ENCODE measurements around the gene EMC7.
"Not testable (repeated sequence)": the region's sequence is repeated elsewhere in the genome, so short reads cannot be mapped to it uniquely, and the experiment has no call there.

Gene EMC7

DNA sequence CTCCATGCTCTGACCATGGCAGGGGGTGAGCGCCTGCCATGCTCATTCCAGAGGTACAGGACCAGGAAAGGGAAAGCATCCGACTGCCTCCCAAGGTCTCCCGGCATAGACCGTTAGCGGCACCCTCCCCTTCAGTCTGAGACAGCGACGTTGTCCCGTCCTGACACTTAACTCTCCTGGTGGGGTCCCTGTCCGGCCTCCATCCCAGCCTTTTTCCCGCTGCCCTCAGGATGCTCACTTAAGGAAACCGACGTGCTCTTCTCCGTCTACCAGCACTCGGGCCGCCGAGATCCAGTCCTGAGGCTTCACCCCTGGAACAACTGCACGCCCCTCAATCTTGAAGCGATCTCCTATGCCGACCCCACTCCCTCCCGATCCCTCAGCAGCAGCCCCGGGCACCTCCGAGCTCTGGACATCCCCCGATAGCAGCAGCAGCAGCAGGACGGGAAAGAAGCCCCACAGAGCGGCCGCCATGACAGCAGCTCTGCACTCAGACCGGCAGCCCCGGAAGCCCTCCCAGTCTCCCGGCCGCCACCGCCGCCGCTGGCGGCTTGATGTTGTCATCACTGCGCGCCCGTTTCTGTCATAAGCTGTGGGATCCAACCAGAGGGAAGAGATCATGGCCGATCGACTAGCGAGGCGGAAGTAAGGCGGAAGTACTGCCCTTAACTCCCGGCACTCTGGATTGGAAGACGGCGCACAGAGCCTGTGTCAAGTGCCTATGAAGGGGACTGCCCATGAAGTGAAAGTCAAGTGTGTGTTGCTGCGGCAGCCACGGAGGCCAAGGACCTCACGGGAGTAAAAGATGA is at the start of gene EMC7, which contains the start of gene PGBD4:
TSS of gene EMC7 (minus strand) at position 497 of the 809 bp plus-strand sequence. CDS start at position 474, 23 bp downstream.
TSS of gene PGBD4 (plus strand) at position 718 of the 809 bp plus-strand sequence. CDS start 449 bp downstream, outside the sequence.
- peak; percentile 99 to 100 for DNase-seq (ENCODE audit: low read depth in 2 of 2)

GRCh38 chr15:34147371-34148140 is 45.9 kb upstream of the EMC7 start:
- DNase-seq (ENCODE audit: low read depth in 2 of 2), result no peak

- DNase-seq (ENCODE audit: low read depth in 2 of 2), result no peak
Measured at GRCh38 chr15:34133511-34133910, 31.8 kb upstream of the EMC7 start.

DNA sequence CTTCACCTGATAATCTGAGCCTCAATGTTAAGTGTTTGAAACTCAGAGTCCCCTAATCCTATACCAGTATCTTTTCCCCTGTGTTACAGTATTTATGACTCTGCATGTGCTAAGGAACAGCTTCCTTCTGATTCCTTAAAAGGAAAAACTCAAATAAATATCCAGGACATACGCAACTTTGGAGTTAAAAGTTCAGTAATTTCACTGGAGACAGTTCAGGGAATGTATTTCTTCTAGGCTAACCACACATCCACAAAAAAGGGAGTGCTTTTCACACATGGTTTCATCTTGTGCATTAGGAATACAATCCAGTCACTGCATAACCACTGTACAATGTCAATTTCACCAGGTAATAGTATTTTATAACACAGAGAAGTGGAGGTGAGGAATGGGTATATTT is 31.2 kb upstream of the EMC7 start:
- no peak for DNase-seq (ENCODE audit: low read depth in 2 of 2)

DNA sequence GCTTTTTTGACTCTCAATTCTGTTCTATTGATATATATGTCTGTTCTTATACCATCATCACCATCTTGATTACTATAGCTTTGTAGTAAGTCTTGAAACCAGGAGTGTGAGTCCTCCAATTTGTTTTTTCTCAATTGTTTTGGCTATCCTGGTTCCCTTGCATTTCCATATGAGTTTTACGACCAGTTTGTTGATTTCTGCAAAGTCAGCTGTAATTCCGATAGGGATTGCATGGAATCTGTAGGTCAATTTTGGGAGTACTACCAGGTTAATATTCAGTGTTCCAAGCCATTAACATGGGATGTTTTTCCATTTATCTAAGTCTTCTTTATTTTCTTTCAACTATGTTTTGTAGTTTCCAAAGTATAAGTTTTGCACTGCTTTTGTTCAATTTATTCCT is 27.2 kb upstream of the EMC7 start:
- DNase-seq (ENCODE audit: low read depth in 2 of 2), result no peak

DNA sequence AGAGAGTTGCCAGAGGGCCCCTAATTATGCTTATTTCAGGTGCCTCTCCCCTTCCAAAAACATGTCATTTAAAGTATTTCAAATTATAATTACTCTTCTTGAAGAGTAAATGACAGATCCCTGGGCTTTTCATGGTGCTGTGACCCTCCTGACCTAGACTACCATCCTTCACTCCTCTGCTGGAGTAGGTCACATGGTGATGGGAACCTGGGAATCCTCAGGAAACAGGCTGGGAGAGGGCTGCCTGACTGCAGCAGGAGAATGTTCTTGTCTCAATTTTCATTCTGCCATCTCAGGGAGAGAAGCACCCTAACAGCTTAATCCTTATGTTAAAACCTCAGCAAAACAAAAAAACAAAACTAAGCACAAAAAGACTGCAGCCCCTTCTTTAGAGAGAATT is 24.9 kb upstream of the EMC7 start:
- no peak for DNase-seq (ENCODE audit: low read depth in 2 of 2)

- no peak for DNase-seq (ENCODE audit: low read depth in 2 of 2)
Measured at GRCh38 chr15:34125945-34126344, 24.3 kb upstream of the EMC7 start.

GRCh38 chr15:34124651-34125050 is 23.0 kb upstream of the EMC7 start:
- no peak for DNase-seq (ENCODE audit: low read depth in 2 of 2)

DNA sequence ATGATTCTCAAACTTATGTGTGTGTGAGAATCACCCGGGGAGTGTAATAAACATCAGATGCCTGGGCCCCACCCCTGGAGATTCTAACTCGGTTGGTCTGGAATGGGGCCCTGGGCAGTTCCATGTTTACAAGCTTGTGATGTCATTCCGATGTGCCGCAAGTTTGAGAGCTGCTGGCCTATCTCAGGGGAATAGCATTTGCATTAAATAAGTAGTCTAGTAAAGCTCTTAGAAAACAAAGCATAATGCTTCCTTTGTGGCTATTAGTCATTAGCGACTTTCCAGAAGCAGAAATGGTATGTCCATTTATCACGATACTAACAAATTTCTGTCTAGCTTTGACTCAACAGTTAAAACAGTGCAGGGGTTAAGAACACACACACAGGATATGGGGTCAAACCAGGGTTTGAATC is 21.1 kb upstream of the EMC7 start:
- no peak for DNase-seq (ENCODE audit: low read depth in 2 of 2)

GRCh38 chr15:34121786-34122185 is 20.1 kb upstream of the EMC7 start:
- DNase-seq (ENCODE audit: low read depth in 2 of 2), result not testable (repeated sequence)

DNA sequence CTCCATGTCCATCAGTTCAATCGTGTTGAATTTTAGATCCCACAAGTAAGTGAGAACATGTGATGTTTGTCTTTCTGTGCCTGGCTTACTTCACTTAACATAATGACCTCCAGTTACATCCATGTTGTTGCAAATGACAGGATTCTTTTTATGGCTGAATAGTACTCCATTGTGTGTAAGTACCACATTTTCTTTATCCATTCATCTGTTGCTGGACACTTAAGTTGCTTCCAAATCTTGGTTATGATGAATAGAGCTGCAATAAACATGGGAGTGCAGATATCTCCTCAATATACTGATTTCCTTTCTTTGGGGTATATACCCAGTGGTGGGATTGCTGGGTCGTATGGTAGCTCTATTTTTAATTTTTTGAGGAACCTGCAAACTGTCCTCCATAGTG is 18.8 kb upstream of the EMC7 start:
- not testable (repeated sequence) for DNase-seq (ENCODE audit: low read depth in 2 of 2)

DNA sequence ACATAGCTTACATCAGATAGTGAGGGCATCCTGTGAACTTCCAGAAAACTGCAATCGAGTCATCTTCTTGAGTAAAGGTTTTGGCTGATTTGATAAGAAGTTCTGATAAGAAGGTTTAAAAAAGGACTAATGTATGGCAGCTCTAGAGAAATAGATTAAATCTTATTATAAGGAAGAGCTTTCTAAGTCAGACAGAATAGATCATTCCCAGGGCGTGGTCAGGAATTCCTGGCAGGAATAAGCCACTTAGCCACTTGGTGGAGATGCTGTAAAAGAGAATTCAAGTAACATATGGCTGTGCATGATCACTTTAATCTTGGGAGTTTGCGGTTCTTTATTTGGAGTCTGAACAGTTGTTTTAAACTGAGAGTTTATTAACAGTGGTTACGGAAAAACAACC is 17.6 kb upstream of the EMC7 start:
- no peak for DNase-seq (ENCODE audit: low read depth in 2 of 2)

- no peak for DNase-seq (ENCODE audit: low read depth in 2 of 2)
Measured at GRCh38 chr15:34116620-34117019, 15.0 kb upstream of the EMC7 start.

DNA sequence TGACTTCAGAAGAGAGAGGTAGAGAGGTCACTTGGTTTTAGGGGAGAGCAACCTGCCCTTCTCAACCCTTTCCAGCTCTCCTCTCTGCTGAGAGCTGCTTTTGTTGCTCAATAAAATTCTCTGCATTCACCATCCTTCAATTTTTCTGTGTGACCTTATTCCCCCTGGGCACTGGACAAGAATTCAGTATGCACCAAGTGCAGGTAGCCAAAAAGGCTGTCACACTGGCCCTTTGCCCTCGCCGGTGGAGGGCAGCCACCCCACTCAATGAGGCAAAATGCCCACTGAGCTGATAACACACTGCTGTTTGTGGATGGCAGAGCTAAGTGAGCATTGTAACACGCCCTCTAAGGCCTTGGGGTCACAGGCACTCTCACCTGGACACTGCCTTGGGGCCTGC is 13.1 kb upstream of the EMC7 start:
- no peak for DNase-seq (ENCODE audit: low read depth in 2 of 2)

GRCh38 chr15:34114215-34114614 is 12.6 kb upstream of the EMC7 start:
- DNase-seq (ENCODE audit: low read depth in 2 of 2), result no peak

DNA sequence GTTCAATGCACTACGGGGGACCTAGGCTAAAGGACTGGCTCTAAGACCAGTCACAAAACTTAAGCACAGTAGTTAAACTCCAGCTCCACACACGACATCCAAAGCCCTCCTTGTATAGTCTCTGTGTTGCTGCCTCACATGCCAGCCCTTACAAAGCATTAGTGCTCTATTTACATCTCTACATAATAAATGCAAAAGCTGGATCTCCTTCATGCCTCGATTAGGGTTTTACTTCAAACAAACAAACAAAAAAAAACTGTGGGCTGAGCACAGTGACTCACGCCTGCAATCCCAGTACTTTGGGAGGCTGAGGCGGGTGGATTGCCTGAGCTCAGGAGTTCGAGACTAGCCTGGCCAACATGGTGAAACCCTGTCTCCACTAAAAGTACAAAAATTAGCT is 9.8 kb upstream of the EMC7 start:
- no peak for DNase-seq (ENCODE audit: low read depth in 2 of 2)

DNA sequence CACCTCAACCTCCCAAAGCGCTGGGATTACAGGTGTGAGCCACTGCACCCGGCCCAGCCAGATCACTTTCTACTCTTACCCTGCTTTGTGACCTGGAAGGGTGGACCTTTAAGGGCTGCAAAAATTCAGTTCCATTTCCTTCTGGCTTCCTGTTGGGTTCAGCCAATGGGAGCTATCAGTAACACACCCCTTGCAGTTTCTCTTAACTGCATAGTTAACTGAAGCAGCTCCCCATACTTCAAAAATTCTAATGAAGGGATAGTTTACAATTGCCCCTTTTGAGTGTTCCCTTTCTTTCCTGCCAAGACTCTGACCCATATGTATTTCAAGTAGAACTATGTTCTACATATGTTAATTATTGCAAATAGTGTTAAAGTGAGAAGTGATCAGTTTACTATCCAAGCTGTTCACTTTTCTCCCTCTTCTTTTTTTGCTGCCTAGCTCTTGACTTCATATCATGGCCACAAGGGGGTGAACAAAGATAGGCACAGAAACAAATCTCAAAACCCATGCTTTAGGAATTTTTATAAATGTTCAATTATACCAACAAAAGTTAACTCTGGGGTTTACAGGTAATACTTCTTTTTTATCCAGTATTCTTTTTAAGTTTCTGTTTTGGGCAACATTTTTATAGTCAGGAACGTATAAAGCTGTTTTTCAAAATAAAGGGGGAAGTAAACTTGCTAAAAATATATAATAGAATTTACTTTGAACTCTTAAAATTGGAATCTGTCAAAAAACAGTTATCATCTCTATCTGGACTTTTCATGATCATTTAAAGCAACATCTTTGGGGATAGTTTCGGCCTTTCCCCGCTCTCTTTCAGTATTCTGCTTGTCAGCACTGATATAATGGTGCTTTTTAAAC is 8.4 kb upstream of the EMC7 start:
- no peak for DNase-seq (ENCODE audit: low read depth in 2 of 2)

GRCh38 chr15:34107315-34107714 is 5.7 kb upstream of the EMC7 start:
- no peak for DNase-seq (ENCODE audit: low read depth in 2 of 2)

GRCh38 chr15:34106423-34106822 is 4.8 kb upstream of the EMC7 start:
- no peak for DNase-seq (ENCODE audit: low read depth in 2 of 2)

DNA sequence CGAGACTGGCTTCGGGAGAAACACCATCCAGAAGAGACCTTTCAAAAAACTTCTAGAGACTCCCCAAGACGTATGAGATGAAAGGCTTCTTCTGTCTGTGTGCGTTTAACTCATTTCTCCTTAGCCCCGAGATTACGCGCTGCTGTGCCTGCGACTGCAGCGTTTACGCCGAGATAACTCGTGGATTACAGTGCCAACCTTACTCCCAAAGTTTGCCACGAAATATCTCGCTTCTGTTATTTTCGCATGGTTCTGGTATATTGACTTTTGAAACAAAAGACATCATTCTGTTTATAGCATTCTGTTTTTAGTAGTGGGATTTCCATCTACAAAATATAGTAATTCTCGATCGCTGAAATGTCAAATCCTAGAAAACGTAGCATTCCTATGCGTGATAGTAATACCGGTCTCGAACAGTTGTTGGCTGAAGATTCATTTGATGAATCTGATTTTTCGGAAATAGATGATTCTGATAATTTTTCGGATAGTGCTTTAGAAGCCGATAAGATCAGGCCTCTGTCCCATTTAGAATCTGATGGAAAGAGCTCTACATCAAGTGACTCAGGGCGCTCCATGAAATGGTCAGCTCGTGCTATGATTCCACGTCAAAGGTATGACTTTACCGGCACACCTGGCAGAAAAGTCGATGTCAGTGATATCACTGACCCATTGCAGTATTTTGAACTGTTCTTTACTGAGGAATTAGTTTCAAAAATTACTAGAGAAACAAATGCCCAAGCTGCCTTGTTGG is 688 bp upstream of the EMC7 start:
- no peak for DNase-seq (ENCODE audit: low read depth in 2 of 2)

GRCh38 chr15:34099914-34100313 is 1.7 kb downstream of the EMC7 start:
- no peak for DNase-seq (ENCODE audit: low read depth in 2 of 2)
